GM23338 (cell line): ENCODE data around the gene GRB14. TPM values are rescaled to one million over a fixed set of nuclear protein-coding genes. Genes with fewer than 3 reads are reported as not detected.

Experiments
- ATAC-seq: fragments of 200-7000 bp; cut with Tn5 transposase; 3 replicates; pipeline ENCODE4 v1.9.1; 2020
- DNase-seq: peaks from one replicate; pipeline ENCODE4 v3.0.0-alpha.2; 2015; ENCODE audit warnings: low spot score
- H2AFZ ChIP-seq: fragments of 200-600 bp; sonication (generic); 2 replicates; pipeline ENCODE4 v1.8.0; 2016; ENCODE audit warnings: antibody characterized with exemption, mild to moderate bottlenecking, moderate library complexity
- H3F3A ChIP-seq: fragments of 200-600 bp; sonication (generic); replicated peaks from 2 replicates; pipeline ENCODE4 v1.8.0; 2017; ENCODE audit warnings: antibody characterized with exemption, mixed run types, low read depth
- H3K27ac ChIP-seq: fragments of 200-600 bp; sonication (generic); 2 replicates; pipeline ENCODE4 v1.6.1; 2016; ENCODE audit warnings: low read depth
- H3K27me3 ChIP-seq: fragments of 200-600 bp; sonication (generic); 2 replicates; pipeline ENCODE4 v1.8.0; 2016; ENCODE audit warnings: mild to moderate bottlenecking, mixed run types, moderate library complexity; ENCODE audit not compliant: insufficient read depth
- H3K36me3 ChIP-seq: fragments of 200-600 bp; sonication (generic); 2 replicates; pipeline ENCODE4 v1.8.0; 2016; ENCODE audit warnings: mild to moderate bottlenecking; ENCODE audit not compliant: insufficient read depth
- H3K4me1 ChIP-seq: fragments of 200-600 bp; sonication (generic); 2 replicates; pipeline ENCODE4 v1.8.0; 2016; ENCODE audit warnings: mild to moderate bottlenecking, moderate library complexity; ENCODE audit not compliant: insufficient read depth
- H3K4me2 ChIP-seq: fragments of 200-600 bp; sonication (generic); 2 replicates; pipeline ENCODE4 v1.7.1; 2017; ENCODE audit warnings: mixed run types
- H3K4me3 ChIP-seq: fragments of 200-600 bp; sonication (generic); 2 replicates; pipeline ENCODE4 v1.6.1; 2016; ENCODE audit warnings: mixed run types
- H3K79me2 ChIP-seq: fragments of 200-600 bp; sonication (generic); replicated peaks from 2 replicates; pipeline ENCODE4 v1.8.0; 2017; ENCODE audit warnings: mild to moderate bottlenecking; ENCODE audit not compliant: insufficient read depth
- H3K9me2 ChIP-seq: fragments of 200-600 bp; sonication (generic); 2 replicates; pipeline ENCODE4 v1.8.0; 2017; ENCODE audit not compliant: insufficient read depth
- H4K20me1 ChIP-seq: fragments of 200-600 bp; sonication (generic); replicated peaks from 2 replicates; pipeline ENCODE4 v1.8.0; 2017; ENCODE audit warnings: mild to moderate bottlenecking; ENCODE audit not compliant: insufficient read depth
- H3K27ac Mint-ChIP-seq: 2 replicates; pipeline ENCODE4 v1.8.0; 2020; ENCODE audit warnings: inconsistent platforms, mild to moderate bottlenecking, moderate library complexity, mixed read lengths
- H3K27me3 Mint-ChIP-seq: 3 replicates; pipeline ENCODE4 v1.8.0; 2022; ENCODE audit warnings: low read depth, mild to moderate bottlenecking, moderate library complexity, mixed read lengths, inconsistent platforms; ENCODE audit not compliant: insufficient read depth, poor library complexity
- H3K36me3 Mint-ChIP-seq: 3 replicates; pipeline ENCODE4 v1.8.0; 2021; ENCODE audit warnings: low read depth, mild to moderate bottlenecking, inconsistent platforms, moderate library complexity, mixed read lengths
- H3K4me1 Mint-ChIP-seq: 3 replicates; pipeline ENCODE4 v1.8.0; 2020; ENCODE audit warnings: mild to moderate bottlenecking, inconsistent platforms, mixed read lengths
- H3K4me3 Mint-ChIP-seq: 3 replicates; pipeline ENCODE4 v1.8.0; 2021; ENCODE audit warnings: moderate library complexity, mild to moderate bottlenecking, inconsistent platforms, mixed read lengths
- H3K9me3 Mint-ChIP-seq: 3 replicates; pipeline ENCODE4 v1.8.0; 2020; ENCODE audit warnings: moderate library complexity, mild to moderate bottlenecking, inconsistent platforms, mixed read lengths
- NANOG ChIP-seq: IDR thresholded peaks from 2 replicates; pipeline ENCODE4 v1.6.1; 2016; ENCODE audit warnings: antibody characterized with exemption, borderline replicate concordance
- REST ChIP-seq: IDR thresholded peaks from one replicate; pipeline ENCODE4 v1.6.1; 2018; ENCODE audit warnings: antibody characterized with exemption; ENCODE audit not compliant: unreplicated experiment
- ZNF462 ChIP-seq: fragments of 250-450 bp; sonication (Bioruptor Pico); IDR thresholded peaks from 2 replicates; pipeline ENCODE4 v1.5.0; 2020; ENCODE audit warnings: mild to moderate bottlenecking, moderate library complexity
- polyA plus RNA-seq: library from polyadenylated mRNA; unstranded; fragments of >200 nt; fragmentation: Nextera tagmentation; extraction: Ambion mirVana; gene quantifications from 2 replicates; pipeline ENCODE4 v1.2.1, GENCODE V29; 2016
- total RNA-seq: library from RNA; depleted of rRNA; stranded (reverse); fragments of >200 nt; shearing (Covaris generic); gene quantifications from 2 replicates; pipeline ENCODE4 v1.2.3, GENCODE V29; 2014

Gene GRB14
- total and polyA plus RNA-seq, 2 experiments from 2014 or later: 16.0 to 28.9 TPM

GRCh38 chr2:164605295-164605694 lies 16.0 kb downstream of the GRB14 start:
- Histone ChIP-seq H3K27ac (no peak overlapping the region), H3K4me1 (peaks cover 4% of the 10 kb centered on the region; the same call in 1 of the 2 replicates), H3K27me3 (no peaks in the 10 kb centered on the region), H3F3A (no peaks in the 10 kb centered on the region), H3K9me2 (no peaks in the 10 kb centered on the region; the same call in 1 of the 2 replicates), H3K79me2 (no peaks in the 10 kb centered on the region; the same call in 1 of the 2 replicates), H3K4me3 (no peak overlapping the region), H3K4me2 (no peak overlapping the region), H2AFZ (no peak overlapping the region), H4K20me1 (no peaks in the 10 kb centered on the region), H3K36me3 (no peaks in the 10 kb centered on the region)
- H3K27ac Mint-ChIP-seq: no peak overlapping the region
- no peaks in the 10 kb centered on the region for H3K27me3 Mint-ChIP-seq
- DNase-seq: no peak
- H3K36me3 Mint-ChIP-seq: no peaks in the 10 kb centered on the region
- no peak for ATAC-seq
- TF ChIP-seq REST (no peak), NANOG (no peak), ZNF462 (CRISPR knock-in tag) (no peak)
- no peaks in the 10 kb centered on the region for H3K9me3 Mint-ChIP-seq
- no peak overlapping the region for H3K4me3 Mint-ChIP-seq
- peaks cover 9% of the 10 kb centered on the region; the same call in 2 of the 3 replicates for H3K4me1 Mint-ChIP-seq
